ENCODE results near the gene PGS1. TPM values are rescaled to one million over a fixed set of nuclear protein-coding genes. Genes with fewer than 3 reads are reported as not detected.

The PGS1 gene
- total RNA-seq, 1 experiment from 2014 or later: 57.8 TPM

- in situ Hi-C loops (cut with HindIII; ENCODE audit: low pct_unique_long_range_greater_than_20kb, low sequenced_read_pairs): no loop called here
Measured at GRCh38 chr17:78473951-78474613, 95.6 kb downstream of the PGS1 start.

More at GRCh38 chr17:78473951-78474613, 95.6 kb downstream of the PGS1 start:
- no peak for DNase-seq (ENCODE audit: low read depth)

Other genes with a start within 250 kb of the PGS1 start
- gene TMC6, start 249.9 kb upstream of the PGS1 start, total RNA-seq (2014; rRNA removed; shearing (Covaris generic); ENCODE audit: low replicate concordance): 21.2 and 31.4 TPM in 2 replicates
- gene TMC8, start 247.9 kb upstream of the PGS1 start, total RNA-seq (2014; rRNA removed; shearing (Covaris generic); ENCODE audit: low replicate concordance): 0.14 and 0.17 TPM in 2 replicates
- gene C17orf99, start 232.3 kb upstream of the PGS1 start, total RNA-seq (2014; rRNA removed; shearing (Covaris generic); ENCODE audit: low replicate concordance): not detected in 2 replicates
- 213 and 286 TPM in 2 replicates for gene SYNGR2, start 210.1 kb upstream of the PGS1 start, total RNA-seq (2014; rRNA removed; shearing (Covaris generic); ENCODE audit: low replicate concordance)
- 160 and 213 TPM in 2 replicates for gene TK1, start 191.6 kb upstream of the PGS1 start, total RNA-seq (2014; rRNA removed; shearing (Covaris generic); ENCODE audit: low replicate concordance)
- 37.2 and 41.1 TPM in 2 replicates for gene AFMID, start 191.3 kb upstream of the PGS1 start, total RNA-seq (2014; rRNA removed; shearing (Covaris generic); ENCODE audit: low replicate concordance)
- 192 and 210 TPM in 2 replicates for gene BIRC5, start 164.4 kb upstream of the PGS1 start, total RNA-seq (2014; rRNA removed; shearing (Covaris generic); ENCODE audit: low replicate concordance)
- not detected in 2 replicates for gene TMEM235, start 147.0 kb upstream of the PGS1 start, total RNA-seq (2014; rRNA removed; shearing (Covaris generic); ENCODE audit: low replicate concordance)
- gene SOCS3, start 18.6 kb upstream of the PGS1 start, total RNA-seq (2014; rRNA removed; shearing (Covaris generic); ENCODE audit: low replicate concordance): 22.9 and 28.9 TPM in 2 replicates
- 0.41 TPM in 1 of 2 replicates, not detected in the other for gene DNAH17, start 198.7 kb downstream of the PGS1 start, total RNA-seq (2014; rRNA removed; shearing (Covaris generic); ENCODE audit: low replicate concordance)

Measured in Caki2 (cell line).